ENCODE measurements around the gene FRYL.

GRCh38 chr4:48461000-48461399 is 319.1 kb downstream of the FRYL start:
- TF ChIP-seq CTCF (IDR thresholded peaks at IDR 0.05) = no peak
- TF ChIP-seq POLR2A (IDR thresholded peaks at IDR 0.05) = no peak
